Thyroid gland (tissue), 4 donors: ENCODE data around the gene ATP13A3.

Experiments
- POLR2A ChIP-seq, 2 donors: fragments of 450-650 bp; IDR thresholded peaks; one replicate each; pipeline ENCODE4 v1.6.1; 2017; ENCODE audit warnings: antibody characterized with exemption in 2 of 2, mild to moderate bottlenecking in 2 of 2, moderate library complexity in 1 of 2
- TF ChIP-seq, protein P1 (sequence below), 6 experiments: fragments of 200-600 bp in 3 of 6; fragments of 450-650 bp in 3 of 6; sonication (generic) in 3 of 6; IDR thresholded peaks; one replicate each; pipeline ENCODE4 v1.5.1; 2016 to 2019; ENCODE audit warnings: antibody characterized with exemption in 6 of 6, mild to moderate bottlenecking in 2 of 6, inconsistent platforms in 1 of 6, moderate library complexity in 1 of 6

DNA sequence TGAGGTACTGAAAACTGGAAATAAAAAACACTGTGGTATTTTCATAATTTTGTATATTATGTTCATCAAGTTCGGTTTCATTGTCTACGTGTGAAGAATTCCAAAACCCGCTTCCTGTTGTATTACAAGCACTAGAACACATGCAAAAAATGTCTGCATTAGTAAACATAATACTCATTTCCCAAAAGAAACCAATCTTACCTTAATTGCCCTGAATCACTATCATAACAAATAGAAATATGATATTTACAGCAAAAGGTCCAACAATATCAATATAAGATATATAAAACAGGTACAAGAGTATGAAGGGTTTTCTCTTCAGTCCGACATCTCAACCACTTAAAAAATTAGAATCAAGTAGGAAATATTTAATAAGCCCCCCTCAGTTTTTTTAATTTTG is 61.4 kb downstream of the ATP13A3 start:
- no peak for TF ChIP-seq POLR2A (IDR thresholded peaks at IDR 0.05)
- TF ChIP-seq, protein P1, sequence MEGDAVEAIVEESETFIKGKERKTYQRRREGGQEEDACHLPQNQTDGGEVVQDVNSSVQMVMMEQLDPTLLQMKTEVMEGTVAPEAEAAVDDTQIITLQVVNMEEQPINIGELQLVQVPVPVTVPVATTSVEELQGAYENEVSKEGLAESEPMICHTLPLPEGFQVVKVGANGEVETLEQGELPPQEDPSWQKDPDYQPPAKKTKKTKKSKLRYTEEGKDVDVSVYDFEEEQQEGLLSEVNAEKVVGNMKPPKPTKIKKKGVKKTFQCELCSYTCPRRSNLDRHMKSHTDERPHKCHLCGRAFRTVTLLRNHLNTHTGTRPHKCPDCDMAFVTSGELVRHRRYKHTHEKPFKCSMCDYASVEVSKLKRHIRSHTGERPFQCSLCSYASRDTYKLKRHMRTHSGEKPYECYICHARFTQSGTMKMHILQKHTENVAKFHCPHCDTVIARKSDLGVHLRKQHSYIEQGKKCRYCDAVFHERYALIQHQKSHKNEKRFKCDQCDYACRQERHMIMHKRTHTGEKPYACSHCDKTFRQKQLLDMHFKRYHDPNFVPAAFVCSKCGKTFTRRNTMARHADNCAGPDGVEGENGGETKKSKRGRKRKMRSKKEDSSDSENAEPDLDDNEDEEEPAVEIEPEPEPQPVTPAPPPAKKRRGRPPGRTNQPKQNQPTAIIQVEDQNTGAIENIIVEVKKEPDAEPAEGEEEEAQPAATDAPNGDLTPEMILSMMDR (IDR thresholded peaks at IDR 0.05): no peak
